Stimulated activated CD4-positive, alpha-beta T cell treated with anti-CD3 and anti-CD28 coated beads, Interleukin-15, amount 100 ng/mL, for 24 hours (primary cell): Measurements from ENCODE around the gene CORO2B.

Experiments
- DNase-seq: peaks from one replicate; pipeline ENCODE4 v3.0.0-alpha.2; 2020

Gene CORO2B

GRCh38 chr15:68554721-68555678 is 23.8 kb upstream of the CORO2B start:
- DNase-seq: no peak

GRCh38 chr15:68555679-68556037 is 23.1 kb upstream of the CORO2B start:
- no peak for DNase-seq

GRCh38 chr15:68556139-68556990 is 22.4 kb upstream of the CORO2B start:
- DNase-seq: no peak

GRCh38 chr15:68557469-68558317 is 21.1 kb upstream of the CORO2B start:
- no peak for DNase-seq

GRCh38 chr15:68558318-68559305 is 20.2 kb upstream of the CORO2B start:
- DNase-seq: peak; percentile 27

GRCh38 chr15:68559345-68560310 is 19.2 kb upstream of the CORO2B start:
- peak; percentile 81 for DNase-seq

- no peak for DNase-seq
These were observed 18.2 kb upstream of the CORO2B start for GRCh38 chr15:68560501-68561113.

GRCh38 chr15:68561171-68561900 is 17.5 kb upstream of the CORO2B start:
- DNase-seq: no peak

GRCh38 chr15:68561901-68562300 is 16.9 kb upstream of the CORO2B start:
- DNase-seq: no peak

GRCh38 chr15:68564173-68564572 is 14.6 kb upstream of the CORO2B start:
- DNase-seq: no peak

- DNase-seq: no peak
These were observed 13.6 kb upstream of the CORO2B start for GRCh38 chr15:68565234-68565633.

- no peak for DNase-seq
These were observed 13.1 kb upstream of the CORO2B start for GRCh38 chr15:68565726-68566125.

GRCh38 chr15:68566377-68566954 is 12.3 kb upstream of the CORO2B start:
- DNase-seq: no peak

GRCh38 chr15:68567345-68567744 is 11.4 kb upstream of the CORO2B start:
- DNase-seq: no peak

- DNase-seq: no peak
These were observed 7.8 kb upstream of the CORO2B start for GRCh38 chr15:68570974-68571373.

- DNase-seq: no peak
These were observed 7.2 kb upstream of the CORO2B start for GRCh38 chr15:68571582-68571981.

GRCh38 chr15:68572309-68572708 is 6.5 kb upstream of the CORO2B start:
- DNase-seq: no peak

- no peak for DNase-seq
These were observed 5.9 kb upstream of the CORO2B start for GRCh38 chr15:68572921-68573320.

- DNase-seq: no peak
These were observed 4.7 kb upstream of the CORO2B start for GRCh38 chr15:68574046-68574445.
